Fibroblast of lung (primary cell): ENCODE data around the gene ITFG2.

Source experiments
- EZH2 ChIP-seq: IDR thresholded peaks from 2 replicates; pipeline ENCODE4 v1.5.1; 2012; ENCODE audit warnings: low read length, control low read depth, mild to moderate bottlenecking; ENCODE audit errors: missing control alignments
- TF ChIP-seq, protein P1 (sequence below), 2 donors: IDR thresholded peaks in 1 of 2; conservative IDR thresholded peaks in 1 of 2; 1 replicate in 1 of 2; 2 replicates in 1 of 2; pipeline ENCODE4 v1.5.1; 2011 to 2012; ENCODE audit warnings: low read length in 2 of 2, control low read depth in 1 of 2, inconsistent platforms in 1 of 2, low read depth in 1 of 2, mild to moderate bottlenecking in 1 of 2

DNA sequence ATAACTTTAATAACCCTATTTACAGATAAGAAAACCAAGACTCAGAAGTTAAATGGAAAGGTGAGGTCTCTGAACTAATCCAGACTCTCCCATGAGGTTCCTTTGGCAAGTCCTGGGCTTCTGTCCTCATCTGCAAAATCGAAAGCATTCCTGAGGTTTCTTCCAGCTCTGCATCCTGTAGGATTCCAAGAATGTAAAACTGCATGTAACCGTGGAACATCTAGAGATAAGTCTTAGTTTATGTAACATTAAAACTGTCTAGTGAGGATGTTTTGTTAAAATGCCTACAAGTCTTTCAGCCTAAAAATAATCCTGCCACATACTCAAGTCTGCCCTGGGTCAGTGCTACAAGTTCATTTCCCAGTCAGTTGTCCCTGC lies 7.3 kb upstream of the ITFG2 start:
- TF ChIP-seq, protein P1, sequence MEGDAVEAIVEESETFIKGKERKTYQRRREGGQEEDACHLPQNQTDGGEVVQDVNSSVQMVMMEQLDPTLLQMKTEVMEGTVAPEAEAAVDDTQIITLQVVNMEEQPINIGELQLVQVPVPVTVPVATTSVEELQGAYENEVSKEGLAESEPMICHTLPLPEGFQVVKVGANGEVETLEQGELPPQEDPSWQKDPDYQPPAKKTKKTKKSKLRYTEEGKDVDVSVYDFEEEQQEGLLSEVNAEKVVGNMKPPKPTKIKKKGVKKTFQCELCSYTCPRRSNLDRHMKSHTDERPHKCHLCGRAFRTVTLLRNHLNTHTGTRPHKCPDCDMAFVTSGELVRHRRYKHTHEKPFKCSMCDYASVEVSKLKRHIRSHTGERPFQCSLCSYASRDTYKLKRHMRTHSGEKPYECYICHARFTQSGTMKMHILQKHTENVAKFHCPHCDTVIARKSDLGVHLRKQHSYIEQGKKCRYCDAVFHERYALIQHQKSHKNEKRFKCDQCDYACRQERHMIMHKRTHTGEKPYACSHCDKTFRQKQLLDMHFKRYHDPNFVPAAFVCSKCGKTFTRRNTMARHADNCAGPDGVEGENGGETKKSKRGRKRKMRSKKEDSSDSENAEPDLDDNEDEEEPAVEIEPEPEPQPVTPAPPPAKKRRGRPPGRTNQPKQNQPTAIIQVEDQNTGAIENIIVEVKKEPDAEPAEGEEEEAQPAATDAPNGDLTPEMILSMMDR (conservative IDR thresholded peaks at IDR 0.05 in 1 of 2, IDR thresholded peaks at IDR 0.05 in 1 of 2; ENCODE audit: low read depth in 1 of 2, low read length in 2 of 2): no peak
- no peak for TF ChIP-seq EZH2
